ENCODE data around the gene B4GALNT2. TPM values are rescaled to one million over a fixed set of nuclear protein-coding genes. Genes with fewer than 3 reads are reported as not detected.
"Not testable (repeated sequence)": the region's sequence is repeated elsewhere in the genome, so short reads cannot be mapped to it uniquely, and the experiment has no call there.

Gene B4GALNT2
- total RNA-seq, 1 experiment from 2014 or later: not detected

DNA sequence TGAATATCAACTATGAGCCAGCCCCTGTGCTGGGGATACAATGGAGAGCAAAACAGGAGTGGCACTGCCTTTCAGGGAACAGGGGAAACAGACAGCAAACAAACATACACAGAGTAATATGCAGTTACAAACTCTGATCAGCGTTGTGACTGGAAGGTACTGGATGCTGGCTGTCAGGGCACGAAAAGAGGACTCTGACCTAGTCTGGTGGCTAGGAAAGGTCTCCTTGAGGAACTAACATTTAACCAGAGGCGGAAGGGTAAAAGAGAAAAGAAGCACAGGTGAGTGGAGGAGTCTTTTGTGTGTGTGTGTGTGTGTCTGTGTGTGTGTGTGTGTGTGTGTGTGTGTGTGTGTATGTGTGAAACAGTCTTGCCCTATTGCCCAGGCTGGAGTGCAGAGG, 12.4 kb upstream of the B4GALNT2 start:
- DNase-seq (ENCODE audit: low spot score): no peak

GRCh38 chr17:49121696-49122292, 10.8 kb upstream of the B4GALNT2 start:
- peak; percentile 28 for DNase-seq (ENCODE audit: low spot score)

DNA sequence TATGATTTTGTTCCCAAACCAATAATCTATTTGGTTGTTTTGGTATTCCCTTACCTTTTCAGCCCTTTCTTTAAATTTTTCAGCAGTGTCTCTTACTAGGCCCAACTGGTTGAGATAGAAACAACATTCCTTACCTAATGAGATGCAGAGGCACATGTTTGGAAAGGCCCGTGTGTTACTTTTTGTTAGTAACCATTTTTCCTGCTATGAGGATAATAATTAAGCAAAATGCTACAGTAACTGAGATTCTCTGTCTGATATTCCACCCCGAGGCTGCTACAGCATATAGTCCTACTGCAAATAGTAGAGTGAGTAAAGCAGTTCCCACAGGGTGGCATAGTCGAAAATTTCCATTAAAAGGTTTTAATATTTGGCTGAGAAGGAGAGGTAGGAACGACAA, 10.0 kb upstream of the B4GALNT2 start:
- no peak for DNase-seq (ENCODE audit: low spot score)

- DNase-seq (ENCODE audit: low spot score): no peak
Measured at GRCh38 chr17:49123061-49123460, 9.5 kb upstream of the B4GALNT2 start.

DNA sequence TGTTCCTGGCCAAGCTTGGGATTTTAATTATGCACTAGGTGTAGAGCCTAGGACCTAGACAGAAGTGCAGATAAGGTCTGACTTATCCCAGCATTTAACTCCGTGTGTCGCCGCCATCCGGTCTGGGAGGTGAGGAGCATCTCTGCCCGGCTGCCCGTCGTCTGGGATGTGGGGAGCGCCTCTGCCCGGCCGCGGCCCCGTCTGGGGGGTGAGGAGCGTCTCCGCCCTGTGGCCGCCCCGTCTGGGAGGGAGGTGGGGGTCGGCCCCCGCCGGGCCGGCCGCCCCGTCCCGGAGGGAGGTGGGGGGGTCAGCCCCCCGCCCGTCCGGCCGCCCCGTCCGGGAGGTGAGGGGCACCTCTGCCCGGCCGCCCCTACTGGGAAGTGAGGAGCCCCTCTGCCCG, 7.1 kb upstream of the B4GALNT2 start:
- no peak for DNase-seq (ENCODE audit: low spot score)

DNA sequence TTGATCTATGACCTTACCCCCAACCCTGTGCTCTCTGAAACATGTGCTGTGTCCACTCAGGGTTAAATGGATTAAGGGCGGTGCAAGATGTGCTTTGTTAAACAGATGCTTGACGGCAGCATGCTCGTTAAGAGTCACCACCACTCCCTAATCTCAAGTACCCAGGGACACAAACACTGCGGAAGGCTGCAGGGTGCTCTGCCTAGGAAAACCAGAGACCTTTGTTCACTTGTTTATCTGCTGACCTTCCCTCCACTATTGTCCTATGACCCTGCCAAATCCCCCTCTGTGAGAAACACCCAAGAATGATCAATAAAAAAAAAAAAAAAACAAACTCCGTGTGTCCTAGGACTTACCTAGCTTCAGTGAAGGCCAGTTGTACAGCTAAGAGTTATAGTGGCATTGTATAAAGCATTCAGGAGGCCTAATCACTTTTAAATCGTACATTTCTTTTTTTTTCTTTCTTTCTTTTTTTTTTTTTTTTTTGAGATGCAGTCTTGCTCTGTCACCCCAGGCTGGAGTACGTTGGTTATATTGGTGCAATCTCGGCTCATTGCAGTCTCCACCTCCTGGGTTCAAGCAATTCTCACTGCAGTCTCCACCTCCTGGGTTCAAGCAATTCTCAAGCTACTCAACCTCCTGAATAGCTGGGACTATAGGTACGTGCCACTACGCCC, 6.2 kb upstream of the B4GALNT2 start:
- not testable (repeated sequence) for DNase-seq (ENCODE audit: low spot score)

- peak; percentile 60 for DNase-seq (ENCODE audit: low spot score)
Measured at GRCh38 chr17:49129359-49129950, 3.1 kb upstream of the B4GALNT2 start.

DNA sequence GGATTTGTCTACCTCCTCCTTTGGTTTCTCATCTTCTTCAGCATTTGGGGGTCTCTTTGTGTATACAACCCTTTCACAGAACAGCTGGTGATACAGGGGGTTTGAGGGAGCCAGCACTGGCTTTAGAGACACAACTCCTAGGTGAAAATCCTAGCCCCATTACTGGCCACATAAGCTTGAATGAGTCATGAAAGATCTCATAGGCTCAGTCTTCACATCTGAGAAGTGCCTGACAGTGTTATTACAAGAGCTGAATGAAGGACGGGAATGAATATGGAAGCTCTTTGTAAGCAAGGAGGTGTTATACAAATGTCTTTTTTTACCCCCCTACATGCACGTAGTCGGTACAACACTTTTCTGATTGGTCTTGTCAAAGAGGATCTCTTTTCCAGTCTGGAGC, 1.7 kb upstream of the B4GALNT2 start:
- no peak for DNase-seq (ENCODE audit: low spot score)

DNA sequence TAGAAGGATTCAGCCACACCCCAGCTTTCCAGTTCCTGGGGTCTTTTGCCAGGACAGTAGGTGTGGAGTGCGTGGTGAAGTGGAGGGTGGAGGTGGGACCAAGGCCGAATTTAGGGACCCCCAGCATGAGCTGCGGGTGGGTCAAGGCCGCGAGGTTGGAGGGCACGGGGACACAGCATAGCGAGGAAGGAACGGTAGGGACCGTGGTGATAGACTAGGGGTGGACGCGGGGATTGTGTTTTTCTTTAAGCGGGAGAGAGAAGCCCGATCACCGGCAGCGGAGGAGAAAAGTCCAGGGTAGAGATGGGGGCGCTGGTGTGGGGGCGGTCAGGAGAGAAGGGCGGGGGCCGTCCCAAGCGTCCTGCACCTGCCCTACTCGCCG, 261 bp upstream of the B4GALNT2 start:
- no peak for DNase-seq (ENCODE audit: low spot score)

DNA sequence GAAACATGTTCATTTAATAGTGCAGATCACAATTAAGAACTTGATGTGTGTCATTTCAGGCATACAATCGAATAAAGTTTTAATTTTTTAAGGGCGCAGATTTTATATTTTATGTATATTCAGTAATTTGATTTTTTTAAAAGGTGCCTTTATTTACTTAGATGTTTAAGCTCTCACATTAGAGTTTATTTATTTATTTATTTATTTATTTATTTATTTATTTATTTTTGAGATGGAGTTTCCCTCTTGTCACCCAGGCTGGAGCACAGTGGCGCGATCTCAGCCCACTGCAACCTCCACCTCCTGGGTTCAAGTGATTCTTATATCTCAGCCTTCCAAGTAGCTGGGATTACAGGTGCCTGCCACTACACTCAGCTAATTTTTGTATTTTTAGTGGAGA, 3.8 kb downstream of the B4GALNT2 start:
- DNase-seq (ENCODE audit: low spot score): no peak

DNA sequence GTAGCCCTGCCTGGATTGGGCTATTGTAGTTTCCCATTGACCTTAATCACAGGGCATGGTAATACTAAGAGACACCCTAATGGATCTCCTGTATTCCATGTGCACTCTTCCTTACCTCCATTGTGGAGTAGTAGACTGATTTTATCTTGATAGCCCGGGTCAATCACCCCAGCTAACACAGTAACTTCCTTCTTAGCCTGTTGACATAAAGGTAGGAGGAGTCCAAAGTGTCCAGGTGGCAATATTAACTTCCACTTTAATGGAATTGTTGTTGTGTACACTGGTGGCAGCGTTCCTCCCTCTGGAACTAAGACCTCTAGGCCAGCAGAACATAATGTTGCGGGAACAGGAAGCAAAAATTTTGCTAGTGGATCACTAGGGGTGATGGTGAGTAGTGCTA, 13.1 kb downstream of the B4GALNT2 start:
- DNase-seq (ENCODE audit: low spot score): not testable (repeated sequence)

DNA sequence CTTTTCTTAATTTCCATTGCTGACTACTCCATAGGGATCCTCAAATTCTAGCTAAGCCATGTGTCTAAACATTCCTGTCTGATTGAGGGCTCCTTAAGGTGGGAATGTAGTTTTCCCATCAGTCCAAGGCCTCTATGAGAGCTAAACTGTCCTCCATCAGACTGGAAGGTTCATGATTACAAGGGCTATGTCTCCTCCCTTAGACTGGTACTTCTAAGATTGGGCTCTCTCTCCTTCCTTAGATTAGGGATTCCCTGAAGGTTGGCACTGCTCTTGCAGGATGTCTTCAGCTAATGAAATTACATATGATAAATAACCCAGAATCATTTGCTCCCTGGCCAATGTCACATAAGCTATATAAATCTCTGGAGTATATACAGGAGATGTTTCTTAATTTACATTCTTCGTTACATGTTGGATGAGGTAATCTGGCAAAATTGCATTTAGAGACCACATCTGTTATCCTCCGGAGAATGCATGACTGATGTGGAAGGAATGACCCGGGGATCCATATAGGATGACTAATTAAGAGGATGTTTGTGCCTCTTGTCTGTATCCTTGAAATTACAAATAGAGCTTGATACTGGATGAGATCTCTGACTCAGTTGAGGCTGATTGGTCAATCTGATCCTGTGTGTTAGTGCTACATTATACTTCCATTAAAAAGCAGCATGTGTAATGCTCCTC, 14.2 kb downstream of the B4GALNT2 start:
- peak; percentile 98 for DNase-seq (ENCODE audit: low spot score)

GRCh38 chr17:49148171-49148570, 15.6 kb downstream of the B4GALNT2 start:
- peak; percentile 33 for DNase-seq (ENCODE audit: low spot score)

DNA sequence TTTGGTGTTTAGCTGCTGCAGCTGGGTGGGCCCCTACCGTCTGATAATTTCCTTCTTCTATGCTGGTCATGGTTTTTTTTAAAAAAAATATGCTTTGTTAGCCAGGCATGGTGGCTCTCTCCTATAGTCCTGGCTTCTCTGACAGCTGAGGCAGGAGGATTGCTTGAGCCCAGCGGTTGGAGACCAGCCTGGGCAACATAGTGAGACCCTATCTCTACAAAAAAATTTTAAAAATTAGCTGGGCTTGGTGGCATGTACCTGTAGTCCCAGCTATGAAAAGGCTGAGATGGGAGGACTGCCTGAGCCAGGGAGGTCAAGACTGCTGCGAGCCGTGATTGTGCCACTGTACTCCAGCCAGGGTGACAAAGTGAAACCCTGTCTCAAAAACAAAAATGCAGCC, 19.4 kb downstream of the B4GALNT2 start:
- no peak for DNase-seq (ENCODE audit: low spot score)

- DNase-seq (ENCODE audit: low spot score): no peak
Measured at GRCh38 chr17:49156256-49156655, 23.7 kb downstream of the B4GALNT2 start.

DNA sequence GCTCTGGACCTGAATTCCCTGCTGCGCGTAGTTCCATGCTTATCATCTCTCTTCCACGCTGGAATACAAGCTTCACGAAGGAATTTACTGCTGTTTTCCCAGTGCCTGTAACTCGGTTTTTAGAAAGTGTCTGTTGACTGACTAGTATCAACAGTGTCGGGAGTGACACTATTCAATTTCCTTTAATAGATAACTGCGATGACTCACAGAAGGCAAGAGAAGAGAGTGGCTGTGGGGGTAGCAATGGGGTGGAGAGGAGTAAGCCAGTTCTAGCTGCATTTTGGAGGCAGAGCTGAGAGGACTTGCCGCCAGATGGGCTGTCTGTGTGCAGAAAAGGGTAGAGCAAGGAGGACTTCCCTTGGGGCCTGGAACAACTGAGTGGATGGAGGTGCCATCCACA, 25.2 kb downstream of the B4GALNT2 start:
- peak; percentile 10 for DNase-seq (ENCODE audit: low spot score)

DNA sequence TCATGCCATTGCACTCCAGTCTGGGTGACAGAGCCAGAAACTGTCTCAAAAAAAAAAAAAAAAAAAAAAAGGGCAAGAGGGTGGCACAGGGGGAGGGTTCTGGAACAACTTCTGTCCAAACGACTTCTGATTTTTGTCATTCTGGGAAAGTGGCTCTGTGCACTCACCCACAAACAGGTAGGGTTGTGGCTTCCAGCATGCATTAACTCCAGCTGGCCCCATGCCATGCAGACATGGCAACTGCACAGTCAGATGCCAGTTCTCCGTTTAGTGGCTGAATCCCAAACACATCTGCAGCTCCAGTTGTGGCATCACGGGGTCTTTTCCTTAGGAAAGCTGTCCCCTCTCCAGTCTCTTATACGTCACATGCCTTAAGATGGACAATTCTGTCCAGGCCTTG, 30.3 kb downstream of the B4GALNT2 start:
- no peak for DNase-seq (ENCODE audit: low spot score)

DNA sequence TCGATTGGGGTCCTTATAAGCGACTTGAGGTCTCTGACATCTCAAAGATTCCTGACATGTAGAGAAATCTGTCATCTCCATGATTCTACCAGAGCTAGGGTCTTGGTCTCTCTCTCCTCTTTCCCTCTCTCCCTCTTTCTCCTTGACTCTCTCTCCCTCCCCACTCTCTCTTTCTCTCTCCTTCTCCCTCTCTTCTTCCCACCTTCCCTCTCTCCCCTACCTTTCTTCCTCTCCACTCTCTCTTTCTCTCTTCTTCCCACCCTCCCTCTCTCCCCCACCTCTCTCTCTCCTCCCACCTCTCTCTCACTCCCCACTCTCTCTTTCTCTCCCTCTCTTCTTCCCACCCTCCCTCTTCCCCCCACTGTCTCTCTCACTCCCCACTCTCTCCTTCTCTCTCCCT, 32.6 kb downstream of the B4GALNT2 start:
- DNase-seq (ENCODE audit: low spot score): no peak

DNA sequence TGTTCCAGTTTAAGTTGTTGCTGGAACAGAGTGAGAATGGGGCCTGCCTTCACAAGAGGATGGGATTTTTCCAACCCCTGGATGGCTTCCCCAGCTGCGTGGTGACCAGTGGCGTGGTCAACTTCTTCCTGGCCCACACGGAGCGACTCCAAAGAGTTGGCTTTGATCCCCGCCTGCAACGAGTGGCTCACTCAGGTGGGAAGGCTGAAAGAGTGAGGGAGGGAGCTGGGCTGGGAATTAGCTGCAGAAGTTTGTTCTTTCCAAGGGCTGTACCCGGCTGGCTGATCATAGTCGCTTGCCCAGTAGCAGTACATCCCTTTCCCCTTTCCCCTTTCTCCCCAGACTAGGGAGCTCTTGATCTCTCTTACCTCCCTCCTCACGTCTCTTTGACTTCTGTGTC, 36.1 kb downstream of the B4GALNT2 start:
- no peak for DNase-seq (ENCODE audit: low spot score)

DNA sequence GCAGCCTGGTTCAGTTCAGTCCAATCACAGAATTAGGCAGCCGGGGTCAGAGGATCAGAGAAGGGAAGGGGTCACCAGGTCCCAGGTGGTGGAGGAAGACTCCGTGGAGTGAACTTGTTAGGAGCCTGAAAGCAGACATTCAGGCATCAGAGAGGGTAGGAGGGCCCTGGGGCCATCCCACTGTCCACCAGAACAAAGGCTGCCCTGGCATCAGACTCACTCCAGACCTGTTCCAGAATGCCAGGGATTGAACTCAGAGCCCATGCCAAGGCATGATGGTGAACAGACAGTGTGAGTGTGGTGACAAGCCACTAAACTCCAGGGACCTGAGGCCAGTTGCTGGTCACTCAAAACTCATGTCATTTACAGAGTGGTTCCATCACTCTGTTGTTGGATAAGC, 37.6 kb downstream of the B4GALNT2 start:
- DNase-seq (ENCODE audit: low spot score): no peak

DNA sequence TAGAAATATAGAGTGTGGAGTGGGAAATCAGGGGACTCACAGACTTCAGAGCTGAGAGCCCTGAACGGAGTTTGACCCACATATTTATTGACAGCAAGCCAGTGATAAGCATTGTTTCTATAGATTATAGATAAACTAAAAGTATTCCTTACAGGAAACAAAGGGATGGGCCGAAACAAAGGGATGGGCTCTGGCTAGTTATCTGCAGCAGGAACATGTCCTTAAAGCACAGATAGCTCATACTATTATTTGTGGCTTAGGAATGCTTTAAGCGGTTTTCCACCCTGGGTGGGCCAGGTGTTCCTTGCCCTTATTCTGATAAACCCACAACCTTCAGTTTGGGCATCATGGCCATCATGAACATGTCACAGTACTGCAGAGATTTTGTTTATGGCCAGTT, 38.1 kb downstream of the B4GALNT2 start:
- not testable (repeated sequence) for DNase-seq (ENCODE audit: low spot score)

DNA sequence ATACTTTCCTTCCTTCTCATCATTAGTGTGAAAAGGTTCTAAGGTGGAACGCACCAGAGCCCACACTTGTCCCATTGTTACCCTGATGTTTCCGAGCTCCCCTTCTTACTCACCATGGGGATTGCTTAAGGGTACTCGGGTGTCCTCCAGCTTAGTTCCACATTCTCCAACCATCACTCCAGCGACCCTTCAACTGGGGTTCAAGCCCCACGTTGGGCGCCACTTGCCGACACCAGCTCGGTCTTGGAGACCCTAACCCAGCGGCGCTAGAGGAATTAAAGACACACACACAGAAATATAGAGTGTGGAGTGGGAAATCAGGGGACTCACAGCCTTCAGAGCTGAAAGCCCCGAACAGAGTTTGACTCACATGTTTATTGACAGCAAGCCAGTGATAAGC, 43.4 kb downstream of the B4GALNT2 start:
- not testable (repeated sequence) for DNase-seq (ENCODE audit: low spot score)

DNA sequence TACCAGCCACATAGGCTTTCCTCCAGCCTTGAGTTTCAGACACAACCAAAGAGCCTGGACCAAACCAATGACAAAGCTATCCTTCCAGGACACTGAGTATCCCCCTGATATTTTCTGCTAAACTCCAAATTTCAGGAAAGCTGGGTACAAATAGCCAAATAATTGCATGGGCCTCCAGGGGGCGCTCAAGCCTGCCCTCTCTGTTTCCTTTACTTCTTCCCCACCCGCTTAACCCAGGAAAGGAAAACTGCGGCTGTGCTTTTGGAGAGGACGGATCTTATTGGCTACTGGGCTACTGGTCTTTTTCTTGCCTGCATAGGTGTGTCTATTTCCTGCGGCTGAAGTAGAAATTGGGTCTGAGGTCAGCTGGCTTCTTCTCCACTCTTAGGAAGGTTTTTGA, 47.7 kb downstream of the B4GALNT2 start:
- peak; percentile 60 for DNase-seq (ENCODE audit: low spot score)
